ENCODE measurements around the gene ARVCF. TPM values are rescaled to one million over a fixed set of nuclear protein-coding genes. Genes with fewer than 3 reads are reported as not detected.
A peak's percentile ranks its signal among the peaks of the same experiment; 100 is the strongest.

Gene ARVCF
- total and polyA plus RNA-seq, 2 experiments from 2014 or later: 15.6 to 122 TPM

GRCh38 chr22:19976671-19977070 is 40.0 kb downstream of the ARVCF start (continued):
- TF ChIP-seq EZH2 (IDR thresholded peaks at IDR 0.05; ENCODE audit: low read depth, unreplicated experiment): no peak
- TF ChIP-seq EZH2phosphoT487 (IDR thresholded peaks at IDR 0.05; ENCODE audit: unreplicated experiment): no peak
- TF ChIP-seq STAT1 (IDR thresholded peaks at IDR 0.05; ENCODE audit: unreplicated experiment): no peak
- no peak for TF ChIP-seq JUNB (IDR thresholded peaks at IDR 0.05; ENCODE audit: unreplicated experiment)
- no peak for TF ChIP-seq ETS1 (IDR thresholded peaks at IDR 0.05)
- no peak for TF ChIP-seq NANOG (IDR thresholded peaks at IDR 0.05; ENCODE audit: borderline replicate concordance)
- TF ChIP-seq CREB1 (CRISPR knock-in tag; IDR thresholded peaks at IDR 0.05; ENCODE audit: low read depth): no peak
- TF ChIP-seq POLR2AphosphoS5 (IDR thresholded peaks at IDR 0.05; ENCODE audit: low read depth): no peak
- TF ChIP-seq REST (IDR thresholded peaks at IDR 0.05; ENCODE audit: unreplicated experiment): no peak

GRCh38 chr22:19975707-19976035 is 41.0 kb downstream of the ARVCF start:
- Mint-ChIP-seq H3K27me3 (ENCODE audit: insufficient read depth, low read depth, poor library complexity) (peaks cover 3% of the 10 kb centered on the region), H3K4me1 (peaks cover 17% of the 10 kb centered on the region), H3K27ac (peak overlapping the region; percentile 90), H3K4me3 (peak overlapping the region; percentile 28; the same call in 2 of the 3 replicates), H3K9me3 (no peaks in the 10 kb centered on the region), H3K36me3 (ENCODE audit: low read depth) (peaks cover 27% of the 10 kb centered on the region)
- H3K4me3 ChIP-seq: no peak overlapping the region
- H3K79me2 ChIP-seq (replicated peaks; ENCODE audit: insufficient read depth): no peaks in the 10 kb centered on the region
- H3K4me1 ChIP-seq (ENCODE audit: insufficient read depth): peaks cover 10% of the 10 kb centered on the region
- ATAC-seq (no peak), DNase-seq (ENCODE audit: low spot score) (no peak)
- no peaks in the 10 kb centered on the region for H3K27me3 ChIP-seq (ENCODE audit: insufficient read depth)
- H3K4me2 ChIP-seq: no peak overlapping the region
- H3K36me3 ChIP-seq (ENCODE audit: insufficient read depth): 0 out of 2 replicates have a peak, but pooled peaks cover 4% of the 10 kb centered on the region
- H3K9me2 ChIP-seq (ENCODE audit: insufficient read depth): no peaks in the 10 kb centered on the region
- no peaks in the 10 kb centered on the region; the same call in 1 of the 2 replicates for H4K20me1 ChIP-seq (replicated peaks; ENCODE audit: insufficient read depth)
- 0 out of 2 replicates have a peak, but pooled peaks cover 3% of the 10 kb centered on the region for H3F3A ChIP-seq (replicated peaks; ENCODE audit: low read depth)
- no peak overlapping the region for H2AFZ ChIP-seq
- H3K27ac ChIP-seq (ENCODE audit: low read depth): 0 out of 2 replicates have a peak overlapping the region, but pooled peaks have one; percentile 69
- TF ChIP-seq CTCF (conservative IDR thresholded peaks at IDR 0.05; ENCODE audit: low read depth in 2 of 2) (no peak), ETS1 (IDR thresholded peaks at IDR 0.05) (no peak), ZNF331 (CRISPR knock-in tag; IDR thresholded peaks at IDR 0.05; ENCODE audit: low read depth) (no peak), NANOG (IDR thresholded peaks at IDR 0.05; ENCODE audit: borderline replicate concordance) (no peak), POLR2AphosphoS5 (IDR thresholded peaks at IDR 0.05; ENCODE audit: low read depth) (no peak), CREB1 (CRISPR knock-in tag; IDR thresholded peaks at IDR 0.05; ENCODE audit: low read depth) (no peak), STAT1 (IDR thresholded peaks at IDR 0.05; ENCODE audit: unreplicated experiment) (no peak), EZH2 (IDR thresholded peaks at IDR 0.05; ENCODE audit: low read depth, unreplicated experiment) (no peak), ZNF114 (CRISPR knock-in tag; IDR thresholded peaks at IDR 0.05) (no peak), JUNB (IDR thresholded peaks at IDR 0.05; ENCODE audit: unreplicated experiment) (no peak), REST (IDR thresholded peaks at IDR 0.05; ENCODE audit: unreplicated experiment) (no peak), EZH2phosphoT487 (IDR thresholded peaks at IDR 0.05; ENCODE audit: unreplicated experiment) (no peak)
